Inflammatory macrophage treated with lipopolysaccharide for 4 hours (primary cell): ENCODE data around the gene HLA-DPA1.
A peak's percentile ranks its signal among the peaks of the same experiment; 100 is the strongest.
"Not testable (repeated sequence)": the region's sequence is repeated elsewhere in the genome, so short reads cannot be mapped to it uniquely, and the experiment has no call there.

Experiments
- DNase-seq: peaks from one replicate; pipeline ENCODE4 v3.0.0-alpha.2; 2020

Gene HLA-DPA1

GRCh38 chr6:33073431-33073871, at the start of gene HLA-DPA1:
TSS of gene HLA-DPA1 (minus strand) at chr6:33073649.
- DNase-seq, result peak; percentile 91

- DNase-seq, result no peak
These were observed 49.7 kb upstream of the HLA-DPA1 start for GRCh38 chr6:33123181-33123580.

- DNase-seq, result no peak
These were observed 46.6 kb upstream of the HLA-DPA1 start for GRCh38 chr6:33120001-33120400.

- peak; percentile 74 for DNase-seq
These were observed 45.2 kb upstream of the HLA-DPA1 start for GRCh38 chr6:33118525-33119123.

GRCh38 chr6:33117811-33118277, 44.4 kb upstream of the HLA-DPA1 start:
- no peak for DNase-seq

- DNase-seq, result no peak
These were observed 43.6 kb upstream of the HLA-DPA1 start for GRCh38 chr6:33116841-33117711.

GRCh38 chr6:33116417-33116816, 43.0 kb upstream of the HLA-DPA1 start:
- DNase-seq, result no peak

- DNase-seq, result peak; percentile 84
These were observed 41.0 kb upstream of the HLA-DPA1 start for GRCh38 chr6:33114406-33114805.

GRCh38 chr6:33113755-33114154, 40.3 kb upstream of the HLA-DPA1 start:
- DNase-seq, result no peak

- peak; percentile 73 for DNase-seq
These were observed 38.7 kb upstream of the HLA-DPA1 start for GRCh38 chr6:33112148-33112547.

GRCh38 chr6:33108307-33108706, 34.9 kb upstream of the HLA-DPA1 start:
- no peak for DNase-seq

- peak; percentile 53 for DNase-seq
These were observed 34.2 kb upstream of the HLA-DPA1 start for GRCh38 chr6:33107641-33108040.

GRCh38 chr6:33105916-33106871, 32.7 kb upstream of the HLA-DPA1 start:
- DNase-seq, result no peak

GRCh38 chr6:33105386-33105785, 31.9 kb upstream of the HLA-DPA1 start:
- DNase-seq, result no peak

- no peak for DNase-seq
These were observed 31.4 kb upstream of the HLA-DPA1 start for GRCh38 chr6:33104887-33105286.

- DNase-seq, result no peak
These were observed 30.3 kb upstream of the HLA-DPA1 start for GRCh38 chr6:33103776-33104175.

GRCh38 chr6:33101121-33101737, 27.8 kb upstream of the HLA-DPA1 start:
- DNase-seq, result not testable (repeated sequence)

GRCh38 chr6:33095681-33096080, 22.2 kb upstream of the HLA-DPA1 start:
- DNase-seq, result no peak

- DNase-seq, result no peak
These were observed 20.4 kb upstream of the HLA-DPA1 start for GRCh38 chr6:33093855-33094254.

- DNase-seq, result no peak
These were observed 18.9 kb upstream of the HLA-DPA1 start for GRCh38 chr6:33092385-33092784.

- DNase-seq, result peak; percentile 37
These were observed 18.5 kb upstream of the HLA-DPA1 start for GRCh38 chr6:33091957-33092356.

GRCh38 chr6:33088931-33089620, 15.6 kb upstream of the HLA-DPA1 start:
- DNase-seq, result no peak
